ENCODE measurements around the gene ITGA2B.
A peak's percentile ranks its signal among the peaks of the same experiment; 100 is the strongest.
"Not testable (repeated sequence)": the region's sequence is repeated elsewhere in the genome, so short reads cannot be mapped to it uniquely, and the experiment has no call there.

ITGA2B gene

GRCh38 chr17:44329516-44329915, 59.9 kb downstream of the ITGA2B start:
- DNase-seq, result not testable (repeated sequence)

- DNase-seq, result no peak
Observed at GRCh38 chr17:44327715-44328449, 61.6 kb downstream of the ITGA2B start.

DNA sequence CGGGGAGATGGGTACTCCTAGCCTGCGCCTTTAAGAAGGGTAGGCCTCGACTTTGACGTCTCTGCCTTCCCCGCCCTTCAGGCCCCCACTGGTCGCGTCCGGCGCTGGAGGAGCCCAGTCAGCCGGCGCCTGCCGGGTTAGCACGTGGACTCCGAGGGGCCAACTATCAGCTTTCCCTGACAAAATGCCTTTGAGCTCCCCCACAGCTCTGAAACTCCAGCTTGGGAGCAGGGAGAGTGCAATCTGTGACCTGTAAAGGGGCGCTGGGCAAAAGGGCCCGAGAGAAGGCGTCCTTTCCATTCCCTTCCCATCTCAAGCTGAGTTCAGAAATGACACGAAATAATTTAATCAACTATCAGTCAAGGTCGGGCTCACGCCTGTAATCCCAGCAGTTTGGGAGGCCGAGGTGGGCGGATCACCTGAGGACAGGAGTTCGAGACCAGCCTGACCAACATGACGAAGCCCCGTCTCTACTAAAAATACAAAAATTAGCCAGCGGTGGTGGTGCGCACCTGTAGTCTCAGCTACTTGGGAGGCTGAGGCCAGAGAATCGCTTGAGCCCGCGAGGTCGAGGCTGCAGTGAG, 62.5 kb downstream of the ITGA2B start:
- peak; percentile 96 for DNase-seq

- DNase-seq, result peak; percentile 96
Observed at GRCh38 chr17:44324571-44325275, 64.7 kb downstream of the ITGA2B start, which contains the start of gene SLC25A39. Gene SLC25A39 (minus strand): TSS chr17:44324823. CDS start chr17:44323562, 1,261 bp downstream.

DNA sequence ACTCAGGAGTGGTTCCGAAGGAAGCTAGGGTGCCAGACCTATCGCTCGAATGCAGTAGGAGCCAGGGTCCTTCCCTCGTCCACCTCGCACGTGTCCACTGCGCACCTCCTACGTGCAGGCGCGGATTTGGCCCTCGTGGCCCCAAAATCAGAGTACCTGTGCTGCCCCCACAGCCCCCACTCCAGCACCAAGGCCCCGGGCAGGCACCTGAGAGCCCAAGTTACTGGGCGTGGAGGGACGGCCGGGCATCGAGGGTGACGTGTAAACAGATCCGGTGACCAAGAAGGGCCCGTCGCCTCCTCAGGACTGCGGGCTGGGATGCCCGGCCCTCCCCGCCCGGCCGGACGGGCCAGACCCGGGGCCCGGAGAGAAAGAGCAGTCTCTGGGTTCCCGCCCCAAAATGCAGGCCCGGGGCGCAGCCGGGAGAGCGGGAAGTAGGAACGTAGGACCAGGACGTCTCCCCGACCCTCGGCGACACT, 65.3 kb downstream of the ITGA2B start:
- no peak for DNase-seq

- no peak for DNase-seq
Observed at GRCh38 chr17:44323359-44324091, 65.9 kb downstream of the ITGA2B start.

DNA sequence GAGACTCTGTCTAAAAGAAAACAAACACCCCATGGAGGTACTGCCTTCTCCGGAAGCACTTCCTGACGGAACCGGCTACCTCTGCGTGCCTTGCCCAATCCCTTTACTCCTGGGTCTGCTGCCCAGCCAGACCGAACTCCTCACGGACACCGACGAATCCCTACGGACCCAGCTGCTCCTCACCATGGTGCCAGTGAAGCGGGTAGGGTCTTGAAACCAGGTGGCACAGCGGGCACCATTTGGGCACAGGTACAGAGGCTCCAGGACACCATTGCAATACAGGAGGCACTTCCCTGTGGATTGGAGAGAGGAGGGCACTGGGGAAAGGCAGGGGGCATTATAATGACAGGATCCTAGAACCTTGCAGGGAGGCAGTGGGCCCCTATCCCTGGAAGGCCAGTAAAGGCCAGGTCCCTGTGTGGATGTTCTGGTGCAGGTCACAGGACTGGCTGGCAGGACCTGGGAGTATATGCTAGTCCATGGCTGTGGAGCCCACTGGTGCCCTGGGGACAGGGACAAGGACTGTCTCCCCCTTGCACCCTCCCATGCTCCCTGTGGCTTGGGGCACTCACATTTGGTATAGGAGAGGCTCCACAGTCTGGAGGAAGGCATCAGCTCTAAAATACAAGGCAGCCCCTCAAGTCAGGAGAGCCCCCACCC, 67.1 kb downstream of the ITGA2B start:
- no peak for DNase-seq
